GM19025 (cell line): ENCODE data around the gene SIGMAR1.

Source experiments
- ATAC-seq: cut with Tn5 transposase; IDR thresholded peaks from one replicate; pipeline ENCODE4 v1.9.1; 2021; ENCODE audit warnings: mild to moderate bottlenecking, low read depth, moderate library complexity; ENCODE audit not compliant: unreplicated experiment

Gene SIGMAR1

GRCh38 chr9:34633851-34634550, 3.6 kb downstream of the SIGMAR1 start:
- no peak for ATAC-seq

- no peak for ATAC-seq
These were observed 4.4 kb downstream of the SIGMAR1 start for GRCh38 chr9:34633166-34633565.

- ATAC-seq = no peak
These were observed 7.0 kb downstream of the SIGMAR1 start for GRCh38 chr9:34630402-34631154.

- no peak for ATAC-seq
These were observed 8.1 kb downstream of the SIGMAR1 start for GRCh38 chr9:34629491-34629808.

GRCh38 chr9:34628656-34629490, 8.7 kb downstream of the SIGMAR1 start, which contains the start of gene ARID3C:
TSS of gene ARID3C (minus strand) at chr9:34629066. CDS start at chr9:34628014, 1,052 bp downstream.
- ATAC-seq = no peak

- ATAC-seq = no peak
These were observed 9.6 kb downstream of the SIGMAR1 start for GRCh38 chr9:34627716-34628655.

GRCh38 chr9:34625186-34625486, 12.5 kb downstream of the SIGMAR1 start:
- no peak for ATAC-seq

- ATAC-seq = no peak
These were observed 13.0 kb downstream of the SIGMAR1 start for GRCh38 chr9:34624475-34625185.

GRCh38 chr9:34623374-34624235, 14.0 kb downstream of the SIGMAR1 start:
- ATAC-seq = no peak

GRCh38 chr9:34620061-34620994, 17.3 kb downstream of the SIGMAR1 start, which contains the start of gene DCTN3:
TSS of gene DCTN3 (minus strand) at chr9:34620495. CDS start at chr9:34620464, 31 bp downstream.
- peak; percentile 98 for ATAC-seq

- ATAC-seq = no peak
These were observed 22.5 kb downstream of the SIGMAR1 start for GRCh38 chr9:34615132-34615531.

- ATAC-seq = no peak
These were observed 24.7 kb downstream of the SIGMAR1 start for GRCh38 chr9:34612788-34613390.

- peak; percentile 92 for ATAC-seq
These were observed 25.5 kb downstream of the SIGMAR1 start, which contains the start of gene RPP25L for GRCh38 chr9:34611811-34612787. TSS of gene RPP25L (minus strand) at chr9:34612097. CDS start at chr9:34611296, 801 bp downstream.

- no peak for ATAC-seq
These were observed 26.3 kb downstream of the SIGMAR1 start for GRCh38 chr9:34611251-34611810.

- no peak for ATAC-seq
These were observed 27.0 kb downstream of the SIGMAR1 start for GRCh38 chr9:34610434-34611206.
